Breast epithelium (tissue), 4 donors: Measurements from ENCODE around the gene TARS1. TPM values are rescaled to one million over a fixed set of nuclear protein-coding genes. Genes with fewer than 3 reads are reported as not detected.
A peak's percentile ranks its signal among the peaks of the same experiment; 100 is the strongest.

Source experiments
- DNase-seq, 2 donors: peaks; one replicate each; pipeline ENCODE4 v3.0.0-alpha.2; 2019; ENCODE audit warnings: low spot score in 2 of 2
- H3K27ac ChIP-seq, 2 donors: fragments of 200-600 bp; sonication (generic) in 1 of 2; one replicate each; pipeline ENCODE4 v1.5.1; 2016 to 2019; ENCODE audit warnings: mild to moderate bottlenecking in 1 of 2
- H3K27me3 ChIP-seq, 2 donors: fragments of 200-600 bp; sonication (generic) in 1 of 2; one replicate each; pipeline versions ENCODE4 v1.5.1 to v1.6.0; 2017 to 2019; ENCODE audit warnings: control low read depth in 1 of 2, mild to moderate bottlenecking in 1 of 2
- H3K36me3 ChIP-seq: fragments of 200-600 bp; one replicate; pipeline ENCODE4 v1.5.1; 2019
- H3K4me1 ChIP-seq, 2 donors: fragments of 200-600 bp; sonication (generic); one replicate each; pipeline ENCODE4 v1.5.1; 2016 to 2019; ENCODE audit warnings: control low read depth in 1 of 2
- H3K4me3 ChIP-seq, 3 donors: fragments of 200-600 bp; sonication (generic); 1 replicate in 2 of 3; 2 replicates in 1 of 3; pipeline ENCODE4 v1.5.1; 2016 to 2019; ENCODE audit warnings: mild to moderate bottlenecking in 3 of 3, moderate library complexity in 2 of 3
- H3K9me3 ChIP-seq, 2 donors: fragments of 200-600 bp; sonication (generic) in 1 of 2; one replicate each; pipeline ENCODE4 v1.5.1; 2016 to 2019; ENCODE audit warnings: control low read depth in 1 of 2
- POLR2A ChIP-seq: fragments of 450-650 bp; IDR thresholded peaks from one replicate; pipeline ENCODE4 v1.6.1; 2016; ENCODE audit warnings: antibody characterized with exemption, mild to moderate bottlenecking, moderate library complexity
- POLR2AphosphoS5 ChIP-seq, 3 donors: sonication (generic); formaldehyde crosslinking; IDR thresholded peaks; one replicate each; pipeline ENCODE4 v1.6.1; 2017; ENCODE audit warnings: antibody characterized with exemption in 3 of 3
- intact Hi-C: fragments of 100-400 bp; cut with DNase I; formaldehyde crosslinking; loops from one replicate; pipeline ENCODE4 v1.15.1; 2023; ENCODE audit warnings: low total_unique reads
- total RNA-seq, 3 donors: library from RNA; depleted of rRNA; stranded (reverse); fragments of >200 nt; gene quantifications; one replicate each; pipeline ENCODE4 v1.1.0, GENCODE V29; 2016
- TF ChIP-seq, protein P1 (sequence below), 3 donors: fragments of 450-650 bp; IDR thresholded peaks; one replicate each; pipeline ENCODE4 v1.5.1; 2016 to 2017; ENCODE audit warnings: antibody characterized with exemption in 3 of 3, mild to moderate bottlenecking in 3 of 3, moderate library complexity in 3 of 3

The TARS1 gene
- total RNA-seq, 3 donors from 2014 or later, result 58.4 to 66.5 (median 64.2) TPM

- Histone ChIP-seq H3K27ac (no peak overlapping the region), H3K4me1 (no peaks in the 10 kb centered on the region), H3K4me3 (no peak overlapping the region), H3K36me3 (no peaks in the 10 kb centered on the region), H3K27me3 (no peaks in the 10 kb centered on the region), H3K9me3 (no peaks in the 10 kb centered on the region)
- DNase-seq, result no peak
- TF ChIP-seq POLR2A, result no peak
- TF ChIP-seq POLR2AphosphoS5 (IDR thresholded peaks at IDR 0.05), result no peak
- TF ChIP-seq, protein P1, sequence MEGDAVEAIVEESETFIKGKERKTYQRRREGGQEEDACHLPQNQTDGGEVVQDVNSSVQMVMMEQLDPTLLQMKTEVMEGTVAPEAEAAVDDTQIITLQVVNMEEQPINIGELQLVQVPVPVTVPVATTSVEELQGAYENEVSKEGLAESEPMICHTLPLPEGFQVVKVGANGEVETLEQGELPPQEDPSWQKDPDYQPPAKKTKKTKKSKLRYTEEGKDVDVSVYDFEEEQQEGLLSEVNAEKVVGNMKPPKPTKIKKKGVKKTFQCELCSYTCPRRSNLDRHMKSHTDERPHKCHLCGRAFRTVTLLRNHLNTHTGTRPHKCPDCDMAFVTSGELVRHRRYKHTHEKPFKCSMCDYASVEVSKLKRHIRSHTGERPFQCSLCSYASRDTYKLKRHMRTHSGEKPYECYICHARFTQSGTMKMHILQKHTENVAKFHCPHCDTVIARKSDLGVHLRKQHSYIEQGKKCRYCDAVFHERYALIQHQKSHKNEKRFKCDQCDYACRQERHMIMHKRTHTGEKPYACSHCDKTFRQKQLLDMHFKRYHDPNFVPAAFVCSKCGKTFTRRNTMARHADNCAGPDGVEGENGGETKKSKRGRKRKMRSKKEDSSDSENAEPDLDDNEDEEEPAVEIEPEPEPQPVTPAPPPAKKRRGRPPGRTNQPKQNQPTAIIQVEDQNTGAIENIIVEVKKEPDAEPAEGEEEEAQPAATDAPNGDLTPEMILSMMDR (IDR thresholded peaks at IDR 0.05), result no peak
- intact Hi-C loops, result loop anchor here (10.0 kb wide), 1 partner anchor 222 kb away; no protein-coding TSS in a partner anchor
Measured at GRCh38 chr5:33403187-33403586, 37.6 kb upstream of the TARS1 start.

DNA sequence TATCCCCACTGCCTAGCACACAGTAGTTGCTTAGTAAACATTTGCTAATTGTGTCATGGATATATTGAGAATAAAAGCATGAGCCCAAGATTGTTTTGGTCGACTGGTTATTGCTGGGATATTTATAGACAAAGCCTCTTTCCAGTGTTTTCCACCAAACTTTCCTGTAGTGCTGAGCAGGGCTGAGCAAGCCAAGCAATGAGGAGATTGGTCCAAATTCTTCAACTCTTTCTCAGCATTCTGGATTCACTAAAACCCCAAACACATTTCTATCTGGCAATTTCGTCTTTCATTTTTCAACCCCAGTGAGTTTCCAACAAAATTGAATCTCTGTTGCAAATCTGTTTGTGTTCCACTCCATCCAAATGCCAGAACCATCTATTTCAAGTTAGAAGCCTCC, 31.9 kb upstream of the TARS1 start:
- no peak for TF ChIP-seq POLR2A
- TF ChIP-seq POLR2AphosphoS5 (IDR thresholded peaks at IDR 0.05), result no peak
- TF ChIP-seq, protein P1 (IDR thresholded peaks at IDR 0.05), result no peak
- H3K9me3 ChIP-seq, result no peaks in the 10 kb centered on the region
- H3K27ac ChIP-seq, result peak overlapping the region in 1 of 2 donors; percentile 63
- H3K4me3 ChIP-seq, result no peak overlapping the region
- no peaks in the 10 kb centered on the region for H3K4me1 ChIP-seq
- H3K27me3 ChIP-seq, result no peaks in the 10 kb centered on the region
- DNase-seq, result no peak
- intact Hi-C loops, result loop anchor here (5.0 to 10.0 kb wide), 2 partner anchors 216 to 1217 kb away; no protein-coding TSS in a partner anchor
- H3K36me3 ChIP-seq, result no peaks in the 10 kb centered on the region

GRCh38 chr5:33409435-33410170, 31.2 kb upstream of the TARS1 start:
- TF ChIP-seq POLR2A (no peak), POLR2AphosphoS5 (IDR thresholded peaks at IDR 0.05) (peak in 1 of 3 donors; percentile 70)
- TF ChIP-seq, protein P1 (IDR thresholded peaks at IDR 0.05), result no peak
- Histone ChIP-seq H3K4me1 (no peaks in the 10 kb centered on the region), H3K27me3 (no peaks in the 10 kb centered on the region), H3K36me3 (no peaks in the 10 kb centered on the region), H3K4me3 (no peak overlapping the region), H3K9me3 (no peaks in the 10 kb centered on the region), H3K27ac (peak overlapping the region in 1 of 2 donors; percentile 43)
- intact Hi-C loops, result loop anchor here (5.0 to 10.0 kb wide), 2 partner anchors 215 to 1217 kb away; no protein-coding TSS in a partner anchor
- peak in 1 of 2 donors; percentile 23 for DNase-seq

- Histone ChIP-seq H3K9me3 (no peaks in the 10 kb centered on the region), H3K4me1 (no peaks in the 10 kb centered on the region), H3K27ac (peak overlapping the region in 1 of 2 donors; percentile 43), H3K36me3 (no peaks in the 10 kb centered on the region), H3K4me3 (no peak overlapping the region), H3K27me3 (no peaks in the 10 kb centered on the region)
- intact Hi-C loops, result no loop called here
- no peak for DNase-seq
- no peak for TF ChIP-seq POLR2A
- TF ChIP-seq, protein P1 (IDR thresholded peaks at IDR 0.05), result no peak
- TF ChIP-seq POLR2AphosphoS5 (IDR thresholded peaks at IDR 0.05), result no peak
Measured at GRCh38 chr5:33410221-33410620, 30.5 kb upstream of the TARS1 start.

DNA sequence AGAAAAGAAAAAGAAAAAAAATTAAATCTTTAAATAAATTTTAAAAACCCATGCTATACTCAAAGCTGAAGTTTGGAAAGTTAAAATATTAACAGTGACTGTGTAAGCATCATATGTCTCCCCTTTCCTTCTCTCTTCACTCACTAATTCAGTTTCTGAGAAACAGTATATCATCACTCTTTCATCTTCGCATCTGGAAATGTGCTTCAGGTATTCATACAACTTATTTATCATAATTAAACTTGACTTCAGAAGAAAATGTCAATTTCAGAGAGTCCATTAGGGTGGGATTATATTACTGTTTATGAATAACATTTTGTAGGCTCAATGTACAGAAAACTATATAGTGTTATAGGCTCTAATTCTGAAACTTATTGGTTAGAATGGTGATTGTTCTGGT, 29.3 kb upstream of the TARS1 start:
- intact Hi-C loops, result no loop called here
- no peaks in the 10 kb centered on the region for H3K36me3 ChIP-seq
- H3K4me1 ChIP-seq, result no peaks in the 10 kb centered on the region
- DNase-seq, result no peak
- no peak overlapping the region for H3K27ac ChIP-seq
- H3K27me3 ChIP-seq, result no peaks in the 10 kb centered on the region
- no peak for TF ChIP-seq POLR2A
- TF ChIP-seq POLR2AphosphoS5 (IDR thresholded peaks at IDR 0.05), result no peak
- TF ChIP-seq, protein P1 (IDR thresholded peaks at IDR 0.05), result no peak
- no peaks in the 10 kb centered on the region for H3K9me3 ChIP-seq
- H3K4me3 ChIP-seq, result no peak overlapping the region
